ENCODE results near the gene LIPM.

LIPM gene

GRCh38 chr10:88848499-88848898 lies 46.0 kb downstream of the LIPM start:
- H3K27ac ChIP-seq (ENCODE audit: low read length), result no peak overlapping the region
- no peak overlapping the region for H3K9ac ChIP-seq (ENCODE audit: low read length)
- no peak for TF ChIP-seq EZH2phosphoT487 (IDR thresholded peaks at IDR 0.05; ENCODE audit: low read length)
- no peak for TF ChIP-seq EZH2 (optimal IDR thresholded peaks at IDR 0.05; ENCODE audit: low read depth, low read length)
- TF ChIP-seq, protein P1, sequence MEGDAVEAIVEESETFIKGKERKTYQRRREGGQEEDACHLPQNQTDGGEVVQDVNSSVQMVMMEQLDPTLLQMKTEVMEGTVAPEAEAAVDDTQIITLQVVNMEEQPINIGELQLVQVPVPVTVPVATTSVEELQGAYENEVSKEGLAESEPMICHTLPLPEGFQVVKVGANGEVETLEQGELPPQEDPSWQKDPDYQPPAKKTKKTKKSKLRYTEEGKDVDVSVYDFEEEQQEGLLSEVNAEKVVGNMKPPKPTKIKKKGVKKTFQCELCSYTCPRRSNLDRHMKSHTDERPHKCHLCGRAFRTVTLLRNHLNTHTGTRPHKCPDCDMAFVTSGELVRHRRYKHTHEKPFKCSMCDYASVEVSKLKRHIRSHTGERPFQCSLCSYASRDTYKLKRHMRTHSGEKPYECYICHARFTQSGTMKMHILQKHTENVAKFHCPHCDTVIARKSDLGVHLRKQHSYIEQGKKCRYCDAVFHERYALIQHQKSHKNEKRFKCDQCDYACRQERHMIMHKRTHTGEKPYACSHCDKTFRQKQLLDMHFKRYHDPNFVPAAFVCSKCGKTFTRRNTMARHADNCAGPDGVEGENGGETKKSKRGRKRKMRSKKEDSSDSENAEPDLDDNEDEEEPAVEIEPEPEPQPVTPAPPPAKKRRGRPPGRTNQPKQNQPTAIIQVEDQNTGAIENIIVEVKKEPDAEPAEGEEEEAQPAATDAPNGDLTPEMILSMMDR (IDR thresholded peaks at IDR 0.05; ENCODE audit: low read length), result no peak

DNA sequence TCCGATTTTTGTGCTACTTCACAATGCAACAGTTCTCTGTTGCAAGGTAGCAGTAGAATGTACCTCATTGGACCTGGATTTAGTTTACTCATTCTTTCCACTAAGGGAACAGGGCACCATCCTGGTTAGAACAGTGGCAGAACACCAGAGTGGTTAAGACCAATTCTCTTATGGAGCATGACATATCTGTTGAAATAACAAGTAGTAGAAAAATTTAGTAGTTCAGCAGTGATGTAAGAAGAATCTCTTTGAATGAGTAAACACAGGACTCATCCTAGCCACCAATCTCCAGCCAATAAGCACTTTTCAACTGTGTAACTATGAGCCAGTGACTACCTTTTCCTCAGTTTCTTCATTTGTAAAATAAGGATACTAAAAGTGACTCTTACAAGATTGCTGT lies 46.7 kb downstream of the LIPM start:
- no peaks in the 10 kb centered on the region for H3K9me3 ChIP-seq (replicated peaks; ENCODE audit: insufficient read depth, low read length)
- no peaks in the 10 kb centered on the region for H4K20me1 ChIP-seq (ENCODE audit: insufficient read depth, low read length)
- no peaks in the 10 kb centered on the region for H3K9me2 ChIP-seq (replicated peaks; ENCODE audit: insufficient read depth, low read length)
- TF ChIP-seq, protein P1 (IDR thresholded peaks at IDR 0.05; ENCODE audit: low read length), result no peak
- no peak for TF ChIP-seq EZH2phosphoT487 (IDR thresholded peaks at IDR 0.05; ENCODE audit: low read length)
- no peak for TF ChIP-seq EZH2 (optimal IDR thresholded peaks at IDR 0.05; ENCODE audit: low read depth, low read length)
- no peaks in the 10 kb centered on the region for H3K79me2 ChIP-seq (ENCODE audit: low read length)
- H3K4me1 ChIP-seq (ENCODE audit: low read length), result no peaks in the 10 kb centered on the region
- no peak overlapping the region for H3K4me3 ChIP-seq (ENCODE audit: low read length)
- no peak overlapping the region for H3K9ac ChIP-seq (ENCODE audit: low read length)
- H3K4me2 ChIP-seq (ENCODE audit: low read depth, low read length), result no peak overlapping the region
- no peak for DNase-seq
- no peaks in the 10 kb centered on the region for H3K36me3 ChIP-seq (replicated peaks; ENCODE audit: insufficient read depth, low read length)
- H3K27me3 ChIP-seq (replicated peaks; ENCODE audit: insufficient read depth, low read length), result no peaks in the 10 kb centered on the region
- H2AFZ ChIP-seq (ENCODE audit: low read length), result no peak overlapping the region
- no peaks in the 10 kb centered on the region for H3F3A ChIP-seq (ENCODE audit: insufficient read depth, low read length)
- no peak overlapping the region for H3K27ac ChIP-seq (ENCODE audit: low read length)

More at GRCh38 chr10:88848499-88848898, 46.0 kb downstream of the LIPM start:
- Histone ChIP-seq H3K9me2 (replicated peaks; ENCODE audit: insufficient read depth, low read length) (no peaks in the 10 kb centered on the region), H3K36me3 (replicated peaks; ENCODE audit: insufficient read depth, low read length) (no peaks in the 10 kb centered on the region), H3K4me2 (ENCODE audit: low read depth, low read length) (no peak overlapping the region), H3K4me3 (ENCODE audit: low read length) (no peak overlapping the region), H3K27me3 (replicated peaks; ENCODE audit: insufficient read depth, low read length) (no peaks in the 10 kb centered on the region), H3K79me2 (ENCODE audit: low read length) (no peaks in the 10 kb centered on the region), H4K20me1 (ENCODE audit: insufficient read depth, low read length) (no peaks in the 10 kb centered on the region), H3F3A (ENCODE audit: insufficient read depth, low read length) (no peaks in the 10 kb centered on the region), H3K9me3 (replicated peaks; ENCODE audit: insufficient read depth, low read length) (no peaks in the 10 kb centered on the region), H2AFZ (ENCODE audit: low read length) (no peak overlapping the region), H3K4me1 (ENCODE audit: low read length) (no peaks in the 10 kb centered on the region)
- no peak for DNase-seq

DNA sequence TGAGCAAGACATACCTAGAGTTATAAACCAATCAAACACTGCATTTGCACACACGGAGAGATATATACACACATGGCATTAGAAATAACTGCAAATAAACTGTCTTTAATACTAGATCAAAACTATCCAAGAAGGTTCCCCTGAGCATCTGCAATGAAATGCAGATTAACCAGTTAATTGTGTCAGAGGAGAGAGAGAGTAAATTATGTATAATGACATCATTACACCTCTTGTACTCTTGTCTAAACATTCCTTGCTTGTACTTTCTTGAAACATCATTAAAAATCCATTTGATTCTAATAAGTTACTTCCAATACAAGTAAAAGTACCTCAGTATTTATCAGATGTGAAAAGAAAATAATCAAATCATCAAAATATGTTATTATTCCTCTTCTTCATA lies 48.2 kb downstream of the LIPM start:
- H3K9ac ChIP-seq (ENCODE audit: low read length), result no peak overlapping the region
- no peak overlapping the region for H2AFZ ChIP-seq (ENCODE audit: low read length)
- H4K20me1 ChIP-seq (ENCODE audit: insufficient read depth, low read length), result no peaks in the 10 kb centered on the region
- no peaks in the 10 kb centered on the region for H3K79me2 ChIP-seq (ENCODE audit: low read length)
- H3K4me3 ChIP-seq (ENCODE audit: low read length), result no peak overlapping the region
- H3K36me3 ChIP-seq (replicated peaks; ENCODE audit: insufficient read depth, low read length), result no peaks in the 10 kb centered on the region
- DNase-seq, result no peak
- H3K4me2 ChIP-seq (ENCODE audit: low read depth, low read length), result no peak overlapping the region
- no peaks in the 10 kb centered on the region for H3K27me3 ChIP-seq (replicated peaks; ENCODE audit: insufficient read depth, low read length)
- TF ChIP-seq, protein P1 (IDR thresholded peaks at IDR 0.05; ENCODE audit: low read length), result no peak
- TF ChIP-seq EZH2phosphoT487 (IDR thresholded peaks at IDR 0.05; ENCODE audit: low read length) (no peak), EZH2 (optimal IDR thresholded peaks at IDR 0.05; ENCODE audit: low read depth, low read length) (no peak)
- no peaks in the 10 kb centered on the region for H3K9me3 ChIP-seq (replicated peaks; ENCODE audit: insufficient read depth, low read length)
- H3K27ac ChIP-seq (ENCODE audit: low read length), result no peak overlapping the region
- H3K4me1 ChIP-seq (ENCODE audit: low read length), result no peaks in the 10 kb centered on the region
- H3F3A ChIP-seq (ENCODE audit: insufficient read depth, low read length), result no peaks in the 10 kb centered on the region
- no peaks in the 10 kb centered on the region for H3K9me2 ChIP-seq (replicated peaks; ENCODE audit: insufficient read depth, low read length)
